ENCODE measurements around the gene ALDH9A1. TPM values are rescaled to one million over a fixed set of nuclear protein-coding genes. Genes with fewer than 3 reads are reported as not detected.
A peak's percentile ranks its signal among the peaks of the same experiment; 100 is the strongest.
"Not testable (repeated sequence)": the region's sequence is repeated elsewhere in the genome, so short reads cannot be mapped to it uniquely, and the experiment has no call there.

ALDH9A1 gene
- total RNA-seq, 3 donors from 2014 or later, result 98.6 to 165 (median 110) TPM

DNA sequence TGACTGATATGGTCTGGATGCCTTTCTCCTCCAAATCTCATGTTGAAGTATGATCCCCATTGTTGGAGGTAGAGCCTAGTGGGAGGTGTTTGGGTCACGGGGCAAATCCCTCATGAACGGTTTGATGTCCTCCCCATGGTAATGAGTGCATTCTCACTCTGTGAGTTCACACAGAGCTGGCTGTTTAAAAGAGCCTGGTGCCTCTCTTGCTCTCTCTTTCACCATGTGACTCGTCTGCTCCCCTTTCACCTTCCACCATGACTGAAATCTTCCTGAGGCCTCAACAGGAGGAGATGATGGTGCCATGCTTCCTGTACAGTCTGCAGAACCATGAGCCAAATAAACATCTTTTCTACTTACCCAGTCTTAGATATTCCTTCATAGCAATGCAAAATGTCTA, 30.2 kb downstream of the ALDH9A1 start:
- Histone ChIP-seq H3K36me3 (peaks cover 22% of the 10 kb centered on the region), H3K27ac (no peak overlapping the region), H3K4me3 (no peak overlapping the region), H3K27me3 (no peaks in the 10 kb centered on the region), H3K9me3 (no peaks in the 10 kb centered on the region), H3K4me1 (no peaks in the 10 kb centered on the region)
- DNase-seq (ENCODE audit: low spot score in 2 of 2), result no peak
- intact Hi-C loops (cut with DNase I; ENCODE audit: low total_unique reads), result no loop called here
- TF ChIP-seq POLR2A (IDR thresholded peaks at IDR 0.05) (no peak), POLR2AphosphoS5 (IDR thresholded peaks at IDR 0.05) (no peak)
- TF ChIP-seq, protein P1, sequence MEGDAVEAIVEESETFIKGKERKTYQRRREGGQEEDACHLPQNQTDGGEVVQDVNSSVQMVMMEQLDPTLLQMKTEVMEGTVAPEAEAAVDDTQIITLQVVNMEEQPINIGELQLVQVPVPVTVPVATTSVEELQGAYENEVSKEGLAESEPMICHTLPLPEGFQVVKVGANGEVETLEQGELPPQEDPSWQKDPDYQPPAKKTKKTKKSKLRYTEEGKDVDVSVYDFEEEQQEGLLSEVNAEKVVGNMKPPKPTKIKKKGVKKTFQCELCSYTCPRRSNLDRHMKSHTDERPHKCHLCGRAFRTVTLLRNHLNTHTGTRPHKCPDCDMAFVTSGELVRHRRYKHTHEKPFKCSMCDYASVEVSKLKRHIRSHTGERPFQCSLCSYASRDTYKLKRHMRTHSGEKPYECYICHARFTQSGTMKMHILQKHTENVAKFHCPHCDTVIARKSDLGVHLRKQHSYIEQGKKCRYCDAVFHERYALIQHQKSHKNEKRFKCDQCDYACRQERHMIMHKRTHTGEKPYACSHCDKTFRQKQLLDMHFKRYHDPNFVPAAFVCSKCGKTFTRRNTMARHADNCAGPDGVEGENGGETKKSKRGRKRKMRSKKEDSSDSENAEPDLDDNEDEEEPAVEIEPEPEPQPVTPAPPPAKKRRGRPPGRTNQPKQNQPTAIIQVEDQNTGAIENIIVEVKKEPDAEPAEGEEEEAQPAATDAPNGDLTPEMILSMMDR (IDR thresholded peaks at IDR 0.05), result no peak

DNA sequence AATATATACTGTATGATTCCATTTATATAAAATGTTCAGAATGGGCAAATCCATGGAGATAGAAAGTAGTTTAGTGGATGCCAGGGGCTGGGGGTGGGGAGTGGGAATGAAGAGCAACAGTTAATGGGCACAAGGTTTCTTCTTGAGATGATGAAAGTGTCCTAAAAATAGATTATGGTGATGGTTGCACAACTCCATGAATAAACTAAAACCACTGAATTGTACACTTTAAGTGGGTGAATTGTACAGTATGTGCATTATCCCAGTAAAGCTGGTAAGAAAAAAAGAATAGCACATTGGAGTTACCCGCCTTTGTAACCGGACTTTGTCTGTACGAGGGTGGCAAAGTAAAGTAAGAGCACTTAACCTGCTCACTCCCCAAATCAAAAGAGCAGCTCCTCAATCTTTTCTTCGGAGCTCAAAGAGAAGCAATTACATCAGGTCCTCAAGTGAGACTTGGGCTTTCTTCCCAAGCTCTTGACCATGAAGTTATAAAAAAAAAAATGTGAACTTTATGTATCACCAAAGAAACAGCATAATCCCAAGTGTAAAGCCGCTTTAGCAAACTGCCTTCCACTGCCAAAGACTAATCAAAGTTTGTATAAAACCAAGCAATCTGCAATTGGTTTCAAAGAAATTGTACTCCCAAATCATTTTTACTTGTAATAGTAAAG, 32.1 kb downstream of the ALDH9A1 start:
- H3K27ac ChIP-seq, result no peak overlapping the region
- no peaks in the 10 kb centered on the region for H3K4me1 ChIP-seq
- intact Hi-C loops (cut with DNase I; ENCODE audit: low total_unique reads), result no loop called here
- no peaks in the 10 kb centered on the region for H3K27me3 ChIP-seq
- TF ChIP-seq, protein P1 (IDR thresholded peaks at IDR 0.05), result no peak
- TF ChIP-seq POLR2A (IDR thresholded peaks at IDR 0.05), result no peak
- no peaks in the 10 kb centered on the region for H3K9me3 ChIP-seq
- no peak for DNase-seq (ENCODE audit: low spot score in 2 of 2)
- H3K36me3 ChIP-seq, result peaks cover 22% of the 10 kb centered on the region
- H3K4me3 ChIP-seq, result no peak overlapping the region

DNA sequence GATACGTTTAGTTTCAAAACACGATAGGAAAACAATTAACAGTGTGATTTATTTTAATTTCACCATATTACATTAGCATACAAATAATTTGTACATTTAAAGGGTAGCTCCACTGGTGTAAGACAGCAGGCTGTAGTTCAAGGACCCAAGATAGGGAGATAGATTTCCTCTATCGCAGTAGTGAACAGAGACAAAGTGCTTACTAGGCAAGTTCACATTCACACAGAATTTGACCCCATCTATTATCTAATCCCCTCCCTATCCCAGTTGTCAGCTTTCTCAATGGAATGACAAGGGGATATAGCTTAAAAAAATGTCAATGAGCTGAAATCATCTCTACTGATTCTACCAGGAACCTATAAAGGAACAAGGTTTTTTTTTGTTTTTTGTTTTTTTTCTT, 36.2 kb downstream of the ALDH9A1 start:
- H3K36me3 ChIP-seq, result peaks cover 8% of the 10 kb centered on the region
- no peak for DNase-seq (ENCODE audit: low spot score in 2 of 2)

GRCh38 chr1:165661703-165662102, 36.7 kb downstream of the ALDH9A1 start:
- no peak for TF ChIP-seq POLR2A (IDR thresholded peaks at IDR 0.05)
- no peak for TF ChIP-seq POLR2AphosphoS5 (IDR thresholded peaks at IDR 0.05)
- TF ChIP-seq, protein P1 (IDR thresholded peaks at IDR 0.05), result no peak
- H3K27me3 ChIP-seq, result no peaks in the 10 kb centered on the region
- H3K4me3 ChIP-seq, result no peak overlapping the region
- no peak for DNase-seq (ENCODE audit: low spot score in 2 of 2)
- intact Hi-C loops (cut with DNase I; ENCODE audit: low total_unique reads), result no loop called here
- H3K27ac ChIP-seq, result peak overlapping the region in 1 of 2 donors; percentile 33
- H3K36me3 ChIP-seq, result peaks cover 8% of the 10 kb centered on the region
- no peaks in the 10 kb centered on the region for H3K4me1 ChIP-seq
- H3K9me3 ChIP-seq, result no peaks in the 10 kb centered on the region

More for the DNA sequence above, 36.2 kb downstream of the ALDH9A1 start:
- Histone ChIP-seq H3K27ac (peak overlapping the region in 1 of 2 donors; percentile 33), H3K4me1 (no peaks in the 10 kb centered on the region), H3K9me3 (no peaks in the 10 kb centered on the region), H3K4me3 (no peak overlapping the region), H3K27me3 (no peaks in the 10 kb centered on the region)
- TF ChIP-seq POLR2AphosphoS5 (IDR thresholded peaks at IDR 0.05) (no peak), POLR2A (IDR thresholded peaks at IDR 0.05) (no peak)
- TF ChIP-seq, protein P1 (IDR thresholded peaks at IDR 0.05), result no peak
- intact Hi-C loops (cut with DNase I; ENCODE audit: low total_unique reads), result no loop called here

DNA sequence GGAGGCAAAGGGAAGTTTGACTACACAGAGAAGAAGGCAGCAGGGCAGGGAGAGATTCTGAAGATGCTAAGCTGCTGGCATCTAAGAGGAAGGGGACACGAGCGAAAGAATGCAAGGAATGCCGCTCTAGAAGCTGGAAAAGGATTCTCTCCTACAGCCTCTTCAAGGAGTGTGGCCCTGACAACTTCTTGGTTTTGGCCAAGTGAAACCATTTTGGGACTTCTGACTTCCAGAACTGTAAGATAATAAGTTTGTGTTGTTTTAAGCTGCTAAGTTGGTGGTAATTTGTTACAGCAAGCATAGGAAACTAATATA, 38.8 kb downstream of the ALDH9A1 start:
- Histone ChIP-seq H3K27ac (no peak overlapping the region), H3K4me3 (no peak overlapping the region), H3K27me3 (no peaks in the 10 kb centered on the region), H3K4me1 (no peaks in the 10 kb centered on the region), H3K36me3 (peaks cover 8% of the 10 kb centered on the region), H3K9me3 (no peaks in the 10 kb centered on the region)
- no peak for DNase-seq (ENCODE audit: low spot score in 2 of 2)
- TF ChIP-seq POLR2AphosphoS5 (IDR thresholded peaks at IDR 0.05) (no peak), POLR2A (IDR thresholded peaks at IDR 0.05) (no peak)
- TF ChIP-seq, protein P1 (IDR thresholded peaks at IDR 0.05), result no peak
- intact Hi-C loops (cut with DNase I; ENCODE audit: low total_unique reads), result no loop called here

- H3K9me3 ChIP-seq; DNase-seq (ENCODE audit: low spot score in 2 of 2); H3K27ac ChIP-seq; H3K36me3 ChIP-seq; intact Hi-C loops (cut with DNase I; ENCODE audit: low total_unique reads); H3K4me1 ChIP-seq; H3K27me3 ChIP-seq; H3K4me3 ChIP-seq: not testable (repeated sequence)
These were observed 39.4 kb downstream of the ALDH9A1 start for GRCh38 chr1:165658766-165659580.

Measured in breast epithelium (tissue), 4 donors.